OCI-LY1 (cell line): ENCODE data around the gene S100A1.

ENCODE experiments used
- H2AFZ ChIP-seq: fragments of 200-600 bp; sonication (generic), shearing (Covaris generic); 2 replicates; pipeline ENCODE4 v1.6.0; 2014; ENCODE audit warnings: antibody characterized with exemption, mild to moderate bottlenecking, low read length
- H3F3A ChIP-seq: fragments of 200-600 bp; sonication (generic), shearing (Covaris generic); 2 replicates; pipeline ENCODE4 v1.6.0; 2014; ENCODE audit warnings: mild to moderate bottlenecking, antibody characterized with exemption, low read length, moderate library complexity; ENCODE audit not compliant: insufficient read depth
- H3K27ac ChIP-seq: fragments of 200-600 bp; sonication (generic); 2 replicates; pipeline ENCODE4 v1.5.1; 2014; ENCODE audit warnings: low read length, mixed run types, mild to moderate bottlenecking, low read depth; ENCODE audit not compliant: poor library complexity, severe bottlenecking
- H3K27me3 ChIP-seq: fragments of 200-600 bp; sonication (generic); 2 replicates; pipeline ENCODE4 v1.6.0; 2014; ENCODE audit warnings: antibody characterized with exemption, mild to moderate bottlenecking, low read length, moderate library complexity; ENCODE audit not compliant: insufficient read depth
- H3K36me3 ChIP-seq: fragments of 200-600 bp; sonication (generic); 2 replicates; pipeline ENCODE4 v1.6.1; 2014; ENCODE audit warnings: mild to moderate bottlenecking, antibody characterized with exemption, low read length, moderate library complexity, mixed read lengths; ENCODE audit not compliant: insufficient read depth
- H3K4me1 ChIP-seq: fragments of 200-600 bp; sonication (generic); 2 replicates; pipeline ENCODE4 v1.5.1; 2014; ENCODE audit warnings: mild to moderate bottlenecking, low read length, moderate library complexity; ENCODE audit not compliant: insufficient read depth, severe bottlenecking
- H3K4me2 ChIP-seq: fragments of 200-600 bp; sonication (generic), shearing (Covaris generic); 2 replicates; pipeline ENCODE4 v1.6.1; 2014; ENCODE audit warnings: low read length
- H3K4me3 ChIP-seq: fragments of 200-600 bp; sonication (generic); 2 replicates; pipeline ENCODE4 v1.5.1; 2014; ENCODE audit warnings: low read length, low read depth, mild to moderate bottlenecking, mixed read lengths; ENCODE audit not compliant: poor library complexity, severe bottlenecking
- H3K79me2 ChIP-seq: fragments of 200-600 bp; shearing (Covaris generic); 2 replicates; pipeline ENCODE4 v1.6.1; 2016; ENCODE audit warnings: mixed run types, low read length, mixed read lengths; ENCODE audit not compliant: insufficient read depth
- H3K9ac ChIP-seq: fragments of 200-600 bp; sonication (generic), shearing (Covaris generic); 2 replicates; pipeline ENCODE4 v1.6.1; 2014; ENCODE audit warnings: mild to moderate bottlenecking, low read length, mixed read lengths
- H3K9me2 ChIP-seq: fragments of 200-600 bp; sonication (generic), shearing (Covaris generic); 2 replicates; pipeline ENCODE4 v1.6.1; 2014; ENCODE audit warnings: low read depth, mild to moderate bottlenecking, low read length, mixed read lengths
- H3K9me3 ChIP-seq: fragments of 200-600 bp; shearing (Covaris generic); 2 replicates; pipeline ENCODE4 v1.6.1; 2014; ENCODE audit warnings: low read length, mixed read lengths
- H4K20me1 ChIP-seq: fragments of 200-600 bp; sonication (generic), shearing (Covaris generic); 2 replicates; pipeline ENCODE4 v1.6.0; 2016; ENCODE audit warnings: mild to moderate bottlenecking, low read length; ENCODE audit not compliant: insufficient read depth
- EZH2 ChIP-seq: fragments of 200-600 bp; sonication (generic), shearing (Covaris generic); IDR thresholded peaks from 2 replicates; pipeline ENCODE4 v1.8.0; 2017; ENCODE audit warnings: borderline replicate concordance, mixed run types, mild to moderate bottlenecking, antibody characterized with exemption, low read length, moderate library complexity, mixed read lengths
- TF ChIP-seq, protein P1 (sequence below): fragments of 200-600 bp; sonication (generic), shearing (Covaris generic); IDR thresholded peaks from 2 replicates; pipeline ENCODE4 v1.5.1; 2017; ENCODE audit warnings: mild to moderate bottlenecking, antibody characterized with exemption, low read length, moderate library complexity, mixed read lengths

Gene S100A1

DNA sequence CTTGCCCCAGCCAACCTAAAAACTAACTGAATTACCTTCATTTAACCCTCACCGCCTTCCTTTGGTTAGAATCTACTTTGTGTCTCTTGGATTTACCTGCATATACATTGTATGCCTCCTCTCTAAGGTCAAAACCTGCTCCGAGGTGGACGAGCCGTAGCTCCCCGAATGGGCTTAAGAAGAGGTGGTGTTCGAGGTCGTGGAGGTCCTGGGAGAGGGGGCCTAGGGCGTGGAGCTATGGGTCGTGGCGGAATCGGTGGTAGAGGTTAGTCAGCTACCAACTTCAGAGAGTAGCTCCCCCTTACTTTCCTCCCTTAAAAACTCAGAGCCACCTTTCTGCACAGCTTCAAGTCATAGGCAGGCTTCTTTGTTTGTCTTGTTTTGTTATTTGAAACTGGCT lies 14.9 kb downstream of the S100A1 start:
- Histone ChIP-seq H3K27ac (no peak overlapping the region), H3K4me2 (no peak overlapping the region), H3K4me3 (no peak overlapping the region), H3K79me2 (no peaks in the 10 kb centered on the region), H3K9me2 (no peaks in the 10 kb centered on the region), H3K9ac (no peak overlapping the region), H3K9me3 (no peaks in the 10 kb centered on the region), H3K27me3 (no peaks in the 10 kb centered on the region), H3F3A (no peaks in the 10 kb centered on the region), H3K4me1 (no peaks in the 10 kb centered on the region), H2AFZ (no peak overlapping the region), H3K36me3 (peaks cover 93% of the 10 kb centered on the region), H4K20me1 (no peaks in the 10 kb centered on the region)
- no peak for TF ChIP-seq EZH2
- TF ChIP-seq, protein P1, sequence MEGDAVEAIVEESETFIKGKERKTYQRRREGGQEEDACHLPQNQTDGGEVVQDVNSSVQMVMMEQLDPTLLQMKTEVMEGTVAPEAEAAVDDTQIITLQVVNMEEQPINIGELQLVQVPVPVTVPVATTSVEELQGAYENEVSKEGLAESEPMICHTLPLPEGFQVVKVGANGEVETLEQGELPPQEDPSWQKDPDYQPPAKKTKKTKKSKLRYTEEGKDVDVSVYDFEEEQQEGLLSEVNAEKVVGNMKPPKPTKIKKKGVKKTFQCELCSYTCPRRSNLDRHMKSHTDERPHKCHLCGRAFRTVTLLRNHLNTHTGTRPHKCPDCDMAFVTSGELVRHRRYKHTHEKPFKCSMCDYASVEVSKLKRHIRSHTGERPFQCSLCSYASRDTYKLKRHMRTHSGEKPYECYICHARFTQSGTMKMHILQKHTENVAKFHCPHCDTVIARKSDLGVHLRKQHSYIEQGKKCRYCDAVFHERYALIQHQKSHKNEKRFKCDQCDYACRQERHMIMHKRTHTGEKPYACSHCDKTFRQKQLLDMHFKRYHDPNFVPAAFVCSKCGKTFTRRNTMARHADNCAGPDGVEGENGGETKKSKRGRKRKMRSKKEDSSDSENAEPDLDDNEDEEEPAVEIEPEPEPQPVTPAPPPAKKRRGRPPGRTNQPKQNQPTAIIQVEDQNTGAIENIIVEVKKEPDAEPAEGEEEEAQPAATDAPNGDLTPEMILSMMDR = no peak

DNA sequence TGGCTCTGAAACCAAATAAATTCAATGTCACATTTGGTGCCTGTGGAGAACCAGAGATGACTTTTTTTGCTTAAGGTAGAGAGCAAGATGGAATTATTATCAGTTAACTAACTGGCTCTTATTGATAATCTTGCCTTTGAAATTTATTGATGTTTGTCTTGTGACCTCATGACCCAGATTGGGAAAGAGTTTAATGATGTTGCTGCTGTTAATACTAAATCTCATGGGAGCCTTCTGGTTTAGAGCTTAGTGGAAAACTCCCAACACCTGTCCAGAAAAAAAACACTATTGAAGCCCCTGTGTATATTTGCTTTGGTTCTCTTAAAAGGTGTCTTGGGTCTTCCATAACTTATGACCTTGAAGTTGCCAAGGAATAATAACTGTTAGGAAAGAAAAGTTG lies 15.6 kb downstream of the S100A1 start:
- no peak overlapping the region for H3K9ac ChIP-seq
- H3K4me3 ChIP-seq = no peak overlapping the region
- no peak overlapping the region for H3K4me2 ChIP-seq
- H3K36me3 ChIP-seq = peaks cover 86% of the 10 kb centered on the region
- TF ChIP-seq, protein P1 = no peak
- no peak for TF ChIP-seq EZH2
- no peaks in the 10 kb centered on the region for H4K20me1 ChIP-seq
- no peaks in the 10 kb centered on the region for H3K27me3 ChIP-seq
- H3K9me2 ChIP-seq = no peaks in the 10 kb centered on the region
- no peaks in the 10 kb centered on the region for H3K4me1 ChIP-seq
- H3F3A ChIP-seq = no peaks in the 10 kb centered on the region
- H3K79me2 ChIP-seq = no peaks in the 10 kb centered on the region
- no peak overlapping the region for H3K27ac ChIP-seq
- no peak overlapping the region for H2AFZ ChIP-seq
- H3K9me3 ChIP-seq = no peaks in the 10 kb centered on the region

DNA sequence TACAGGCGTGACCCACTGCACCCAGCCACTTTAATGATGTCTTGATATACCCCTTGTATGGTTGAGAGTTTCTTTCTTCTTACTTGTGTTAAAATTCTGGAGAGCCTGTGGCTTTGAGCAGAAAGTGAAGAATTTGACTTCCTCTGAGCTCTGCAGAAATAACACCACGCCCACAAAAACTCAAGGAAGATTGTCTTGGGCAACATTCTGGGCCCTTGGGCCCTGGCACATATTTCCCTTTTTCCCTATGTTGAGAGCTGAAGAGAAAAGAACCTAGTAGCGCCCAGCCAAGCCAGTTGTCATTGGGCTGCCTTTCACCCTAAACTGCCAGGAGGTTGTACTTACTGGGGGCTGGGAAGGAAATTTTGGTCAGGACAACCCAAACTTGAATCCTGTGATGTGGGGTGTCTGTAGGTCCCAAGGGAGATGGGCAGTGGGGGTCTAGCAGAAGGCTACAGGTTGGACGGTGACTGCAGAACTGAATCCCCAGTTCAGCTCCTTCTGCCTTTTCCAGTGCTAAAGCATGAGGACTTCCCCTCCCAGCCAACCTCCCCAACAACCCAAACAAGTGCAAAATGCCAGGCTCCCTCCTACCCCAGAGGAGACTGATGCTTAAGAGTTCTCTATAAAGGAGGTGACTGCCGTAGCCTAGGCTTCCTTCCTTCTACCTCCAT lies 18.6 kb downstream of the S100A1 start:
- Histone ChIP-seq H3K9me2 (no peaks in the 10 kb centered on the region), H3K36me3 (peaks cover 56% of the 10 kb centered on the region), H3K27me3 (no peaks in the 10 kb centered on the region), H3K4me3 (no peak overlapping the region), H3K27ac (no peak overlapping the region), H3K4me2 (no peak overlapping the region), H3K79me2 (no peaks in the 10 kb centered on the region), H3K9ac (no peak overlapping the region), H2AFZ (no peak overlapping the region), H4K20me1 (no peaks in the 10 kb centered on the region), H3K4me1 (no peaks in the 10 kb centered on the region), H3K9me3 (no peaks in the 10 kb centered on the region), H3F3A (no peaks in the 10 kb centered on the region)
- TF ChIP-seq, protein P1 = no peak
- TF ChIP-seq EZH2 = no peak
